ENCODE measurements around the gene CCDC89.

DNA sequence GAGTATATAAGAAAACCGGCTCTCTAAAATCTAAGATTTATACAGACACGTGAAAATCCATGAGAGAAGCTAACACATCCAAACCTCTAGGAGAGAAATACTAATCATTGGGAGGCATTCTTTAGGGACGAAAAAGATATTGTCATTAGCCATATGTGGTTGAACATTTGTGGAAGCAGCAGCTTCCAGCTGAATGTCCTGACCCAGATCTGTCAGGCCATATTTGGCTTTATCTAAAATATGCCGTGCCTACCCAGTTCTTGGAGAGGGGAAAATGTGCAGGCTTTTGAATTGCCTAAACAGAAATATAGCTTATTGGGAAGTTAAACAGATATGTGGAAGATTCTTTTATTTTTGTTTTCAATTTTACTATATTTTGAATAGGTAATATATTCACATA, 6.4 kb downstream of the CCDC89 start:
- no peak for TF ChIP-seq POLR2A (IDR thresholded peaks at IDR 0.05)
- TF ChIP-seq, protein P1, sequence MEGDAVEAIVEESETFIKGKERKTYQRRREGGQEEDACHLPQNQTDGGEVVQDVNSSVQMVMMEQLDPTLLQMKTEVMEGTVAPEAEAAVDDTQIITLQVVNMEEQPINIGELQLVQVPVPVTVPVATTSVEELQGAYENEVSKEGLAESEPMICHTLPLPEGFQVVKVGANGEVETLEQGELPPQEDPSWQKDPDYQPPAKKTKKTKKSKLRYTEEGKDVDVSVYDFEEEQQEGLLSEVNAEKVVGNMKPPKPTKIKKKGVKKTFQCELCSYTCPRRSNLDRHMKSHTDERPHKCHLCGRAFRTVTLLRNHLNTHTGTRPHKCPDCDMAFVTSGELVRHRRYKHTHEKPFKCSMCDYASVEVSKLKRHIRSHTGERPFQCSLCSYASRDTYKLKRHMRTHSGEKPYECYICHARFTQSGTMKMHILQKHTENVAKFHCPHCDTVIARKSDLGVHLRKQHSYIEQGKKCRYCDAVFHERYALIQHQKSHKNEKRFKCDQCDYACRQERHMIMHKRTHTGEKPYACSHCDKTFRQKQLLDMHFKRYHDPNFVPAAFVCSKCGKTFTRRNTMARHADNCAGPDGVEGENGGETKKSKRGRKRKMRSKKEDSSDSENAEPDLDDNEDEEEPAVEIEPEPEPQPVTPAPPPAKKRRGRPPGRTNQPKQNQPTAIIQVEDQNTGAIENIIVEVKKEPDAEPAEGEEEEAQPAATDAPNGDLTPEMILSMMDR (IDR thresholded peaks at IDR 0.05), result no peak
